HEK293 (cell line): ENCODE results near the gene ARHGAP32.

Experiments used
- ATF2 ChIP-seq: fragments of 450-650 bp; formaldehyde crosslinking; IDR thresholded peaks from 2 replicates; pipeline ENCODE4 v1.5.1; 2016; ENCODE audit warnings: missing biosample characterization, missing genetic modification characterization, low read depth
- GLI4 ChIP-seq: fragments of 450-650 bp; formaldehyde crosslinking; IDR thresholded peaks from 2 replicates; pipeline ENCODE4 v1.5.1; 2016; ENCODE audit warnings: missing biosample characterization, missing genetic modification characterization
- IKZF3 ChIP-seq: fragments of 450-650 bp; IDR thresholded peaks from 2 replicates; pipeline ENCODE4 v1.5.0; 2018; ENCODE audit warnings: missing biosample characterization, mild to moderate bottlenecking, missing genetic modification characterization, moderate library complexity
- KLF8 ChIP-seq: fragments of 450-650 bp; formaldehyde crosslinking; IDR thresholded peaks from 2 replicates; pipeline ENCODE4 v1.5.1; 2016; ENCODE audit warnings: missing biosample characterization, missing genetic modification characterization
- MYNN ChIP-seq: fragments of 450-650 bp; formaldehyde crosslinking; IDR thresholded peaks from 2 replicates; pipeline ENCODE4 v1.5.1; 2016; ENCODE audit warnings: missing biosample characterization, missing genetic modification characterization, borderline replicate concordance
- PRDM1 ChIP-seq: fragments of 450-650 bp; formaldehyde crosslinking; IDR thresholded peaks from 2 replicates; pipeline ENCODE4; 2016; ENCODE audit warnings: missing biosample characterization, missing genetic modification characterization
- TSHZ1 ChIP-seq: fragments of 450-650 bp; formaldehyde crosslinking; IDR thresholded peaks from 2 replicates; pipeline ENCODE4 v1.5.1; 2016; ENCODE audit warnings: missing biosample characterization, missing genetic modification characterization, borderline replicate concordance
- ZBTB20 ChIP-seq: fragments of 450-650 bp; formaldehyde crosslinking; IDR thresholded peaks from 2 replicates; pipeline ENCODE4 v1.5.1; 2016; ENCODE audit warnings: missing biosample characterization, missing genetic modification characterization
- ZFHX2 ChIP-seq: fragments of 450-650 bp; formaldehyde crosslinking; conservative IDR thresholded peaks from 2 replicates; pipeline ENCODE4 v1.5.1; 2016; ENCODE audit warnings: missing biosample characterization, missing genetic modification characterization
- ZNF157 ChIP-seq: fragments of 450-650 bp; formaldehyde crosslinking; IDR thresholded peaks from 2 replicates; pipeline ENCODE4 v1.5.1; 2016; ENCODE audit warnings: missing biosample characterization, missing genetic modification characterization
- ZNF214 ChIP-seq: fragments of 450-650 bp; formaldehyde crosslinking; IDR thresholded peaks from 2 replicates; pipeline ENCODE4 v1.5.1; 2017; ENCODE audit warnings: missing biosample characterization, mild to moderate bottlenecking, missing genetic modification characterization, borderline replicate concordance
- ZNF423 ChIP-seq: fragments of 450-650 bp; formaldehyde crosslinking; IDR thresholded peaks from 2 replicates; pipeline ENCODE4 v1.5.1; 2016; ENCODE audit warnings: missing biosample characterization, missing genetic modification characterization
- ZNF473 ChIP-seq: fragments of 450-650 bp; formaldehyde crosslinking; IDR thresholded peaks from 2 replicates; pipeline ENCODE4 v1.5.1; 2017; ENCODE audit warnings: missing biosample characterization, missing genetic modification characterization
- ZNF48 ChIP-seq: fragments of 450-650 bp; formaldehyde crosslinking; IDR thresholded peaks from 2 replicates; pipeline ENCODE4 v1.5.1; 2016; ENCODE audit warnings: missing biosample characterization, missing genetic modification characterization
- ZNF548 ChIP-seq: fragments of 450-650 bp; formaldehyde crosslinking; IDR thresholded peaks from 2 replicates; pipeline ENCODE4 v1.5.1; 2016; ENCODE audit warnings: missing biosample characterization, missing genetic modification characterization
- ZNF585B ChIP-seq: fragments of 450-650 bp; formaldehyde crosslinking; IDR thresholded peaks from 2 replicates; pipeline ENCODE4 v1.5.1; 2016; ENCODE audit warnings: missing biosample characterization, missing genetic modification characterization
- ZNF596 ChIP-seq: fragments of 450-650 bp; IDR thresholded peaks from 2 replicates; pipeline ENCODE4 v1.5.0; 2018; ENCODE audit warnings: missing biosample characterization, mild to moderate bottlenecking, missing genetic modification characterization, moderate library complexity
- ZNF623 ChIP-seq: fragments of 450-650 bp; formaldehyde crosslinking; IDR thresholded peaks from 2 replicates; pipeline ENCODE4 v1.5.1; 2016; ENCODE audit warnings: missing biosample characterization, missing genetic modification characterization
- ZNF660 ChIP-seq: fragments of 450-650 bp; IDR thresholded peaks from 2 replicates; pipeline ENCODE4 v1.5.1; 2018; ENCODE audit warnings: missing biosample characterization, mild to moderate bottlenecking, missing genetic modification characterization
- ZNF776 ChIP-seq: fragments of 450-650 bp; formaldehyde crosslinking; IDR thresholded peaks from 2 replicates; pipeline ENCODE4 v1.5.0; 2017; ENCODE audit warnings: missing biosample characterization, missing genetic modification characterization, borderline replicate concordance
- TF ChIP-seq, protein P1 (sequence below): fragments of 450-650 bp; formaldehyde crosslinking; IDR thresholded peaks from 2 replicates; pipeline ENCODE4 v1.5.1; 2016; ENCODE audit warnings: missing biosample characterization, missing genetic modification characterization
- TF ChIP-seq, protein P2 (sequence below): fragments of 450-650 bp; formaldehyde crosslinking; IDR thresholded peaks from 2 replicates; pipeline ENCODE4 v1.5.1; 2016; ENCODE audit warnings: missing biosample characterization, missing genetic modification characterization
- TF ChIP-seq, protein P3 (sequence below): fragments of 450-650 bp; formaldehyde crosslinking; IDR thresholded peaks from 2 replicates; pipeline ENCODE4 v1.5.1; 2016; ENCODE audit warnings: missing biosample characterization, missing genetic modification characterization

ARHGAP32 gene

GRCh38 chr11:129143335-129143734 is 48.8 kb downstream of the ARHGAP32 start (continued):
- TF ChIP-seq ZNF585B (tag by site-specific recombination) (no peak), ZNF596 (tag by site-specific recombination) (no peak), ZNF214 (tag by site-specific recombination) (no peak), ZBTB20 (tag by site-specific recombination) (peak; percentile 28; the same call in 1 of the 2 replicates), ZNF157 (tag by site-specific recombination) (no peak), ZNF623 (tag by site-specific recombination) (no peak), GLI4 (tag by site-specific recombination) (no peak), KLF8 (0 out of 2 replicates have a peak, but pooled peaks have one; percentile 28), ZFHX2 (tag by site-specific recombination) (no peak), TSHZ1 (tag by site-specific recombination) (no peak), ZNF548 (tag by site-specific recombination) (no peak), PRDM1 (tag by site-specific recombination) (peak; percentile 61), IKZF3 (tag by site-specific recombination) (peak; percentile 67; the same call in 1 of the 2 replicates), ZNF776 (tag by site-specific recombination) (no peak), ZNF48 (tag by site-specific recombination) (no peak), ZNF423 (tag by site-specific recombination) (no peak), ZNF473 (no peak), ZNF660 (tag by site-specific recombination) (peak; percentile 80; the same call in 1 of the 2 replicates), ATF2 (no peak), MYNN (tag by site-specific recombination) (no peak)
- TF ChIP-seq, protein P1, sequence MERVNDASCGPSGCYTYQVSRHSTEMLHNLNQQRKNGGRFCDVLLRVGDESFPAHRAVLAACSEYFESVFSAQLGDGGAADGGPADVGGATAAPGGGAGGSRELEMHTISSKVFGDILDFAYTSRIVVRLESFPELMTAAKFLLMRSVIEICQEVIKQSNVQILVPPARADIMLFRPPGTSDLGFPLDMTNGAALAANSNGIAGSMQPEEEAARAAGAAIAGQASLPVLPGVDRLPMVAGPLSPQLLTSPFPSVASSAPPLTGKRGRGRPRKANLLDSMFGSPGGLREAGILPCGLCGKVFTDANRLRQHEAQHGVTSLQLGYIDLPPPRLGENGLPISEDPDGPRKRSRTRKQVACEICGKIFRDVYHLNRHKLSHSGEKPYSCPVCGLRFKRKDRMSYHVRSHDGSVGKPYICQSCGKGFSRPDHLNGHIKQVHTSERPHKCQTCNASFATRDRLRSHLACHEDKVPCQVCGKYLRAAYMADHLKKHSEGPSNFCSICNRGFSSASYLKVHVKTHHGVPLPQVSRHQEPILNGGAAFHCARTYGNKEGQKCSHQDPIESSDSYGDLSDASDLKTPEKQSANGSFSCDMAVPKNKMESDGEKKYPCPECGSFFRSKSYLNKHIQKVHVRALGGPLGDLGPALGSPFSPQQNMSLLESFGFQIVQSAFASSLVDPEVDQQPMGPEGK (tag by site-specific recombination): 0 out of 2 replicates have a peak, but pooled peaks have one; percentile 24
- TF ChIP-seq, protein P2, sequence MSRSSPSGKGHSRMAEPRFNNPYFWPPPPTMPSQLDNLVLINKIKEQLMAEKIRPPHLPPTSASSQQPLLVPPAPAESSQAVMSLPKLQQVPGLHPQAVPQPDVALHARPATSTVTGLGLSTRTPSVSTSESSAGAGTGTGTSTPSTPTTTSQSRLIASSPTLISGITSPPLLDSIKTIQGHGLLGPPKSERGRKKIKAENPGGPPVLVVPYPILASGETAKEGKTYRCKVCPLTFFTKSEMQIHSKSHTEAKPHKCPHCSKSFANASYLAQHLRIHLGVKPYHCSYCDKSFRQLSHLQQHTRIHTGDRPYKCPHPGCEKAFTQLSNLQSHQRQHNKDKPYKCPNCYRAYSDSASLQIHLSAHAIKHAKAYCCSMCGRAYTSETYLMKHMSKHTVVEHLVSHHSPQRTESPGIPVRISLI (tag by site-specific recombination): no peak
- TF ChIP-seq, protein P3, sequence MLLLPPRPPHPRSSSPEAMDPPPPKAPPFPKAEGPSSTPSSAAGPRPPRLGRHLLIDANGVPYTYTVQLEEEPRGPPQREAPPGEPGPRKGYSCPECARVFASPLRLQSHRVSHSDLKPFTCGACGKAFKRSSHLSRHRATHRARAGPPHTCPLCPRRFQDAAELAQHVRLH (tag by site-specific recombination): no peak
